Fibroblast of mammary gland (primary cell): ENCODE measurements around the gene ATP5F1D.

Experiments
- DNase-seq: peaks from one replicate; pipeline ENCODE4 v3.0.0-alpha.2; 2010; ENCODE audit warnings: low read depth
- H3K4me3 ChIP-seq: 2 replicates; pipeline ENCODE4 v1.5.1; 2011; ENCODE audit warnings: low read depth, mild to moderate bottlenecking, low read length, moderate library complexity; ENCODE audit not compliant: control insufficient read depth
- CTCF ChIP-seq: conservative IDR thresholded peaks from 2 replicates; pipeline ENCODE4 v1.5.1; 2011; ENCODE audit warnings: low read depth, low read length, inconsistent platforms; ENCODE audit not compliant: control insufficient read depth, insufficient read depth

ATP5F1D gene

GRCh38 chr19:1251330-1252220 is 10.0 kb downstream of the ATP5F1D start:
- no peak for TF ChIP-seq CTCF
- peak overlapping the region; percentile 77 for H3K4me3 ChIP-seq
- peak; percentile 65 for DNase-seq

GRCh38 chr19:1252221-1252820 is 10.8 kb downstream of the ATP5F1D start:
- H3K4me3 ChIP-seq = peak overlapping the region; percentile 77
- peak; percentile 98 for DNase-seq

GRCh38 chr19:1252821-1253513 is 11.4 kb downstream of the ATP5F1D start:
- peak overlapping the region; percentile 77 for H3K4me3 ChIP-seq
- DNase-seq = peak; percentile 98
- peak; percentile 1 for TF ChIP-seq CTCF

More at GRCh38 chr19:1252221-1252820, 10.8 kb downstream of the ATP5F1D start:
- no peak for TF ChIP-seq CTCF

- DNase-seq = no peak
- H3K4me3 ChIP-seq = peak overlapping the region; percentile 39
- no peak for TF ChIP-seq CTCF
Measured at GRCh38 chr19:1253514-1254080, 12.0 kb downstream of the ATP5F1D start.

- no peak for TF ChIP-seq CTCF
- DNase-seq = peak; percentile 56
- peak overlapping the region; percentile 39 for H3K4me3 ChIP-seq
Measured at GRCh38 chr19:1254081-1254527, 12.6 kb downstream of the ATP5F1D start.

- no peak for DNase-seq
- no peak for TF ChIP-seq CTCF
- H3K4me3 ChIP-seq = no peak overlapping the region
Measured at GRCh38 chr19:1254530-1255185, 13.1 kb downstream of the ATP5F1D start.
